ENCODE measurements around the gene EFNA5. TPM values are rescaled to one million over a fixed set of nuclear protein-coding genes. Genes with fewer than 3 reads are reported as not detected.

The EFNA5 gene
- total and polyA plus RNA-seq, 10 of the 15 experiments (the other 5 are each of a cell fraction or from before 2014, with no cell fraction given), result 0.19 to 12.6 (median 3.9) TPM

DNA sequence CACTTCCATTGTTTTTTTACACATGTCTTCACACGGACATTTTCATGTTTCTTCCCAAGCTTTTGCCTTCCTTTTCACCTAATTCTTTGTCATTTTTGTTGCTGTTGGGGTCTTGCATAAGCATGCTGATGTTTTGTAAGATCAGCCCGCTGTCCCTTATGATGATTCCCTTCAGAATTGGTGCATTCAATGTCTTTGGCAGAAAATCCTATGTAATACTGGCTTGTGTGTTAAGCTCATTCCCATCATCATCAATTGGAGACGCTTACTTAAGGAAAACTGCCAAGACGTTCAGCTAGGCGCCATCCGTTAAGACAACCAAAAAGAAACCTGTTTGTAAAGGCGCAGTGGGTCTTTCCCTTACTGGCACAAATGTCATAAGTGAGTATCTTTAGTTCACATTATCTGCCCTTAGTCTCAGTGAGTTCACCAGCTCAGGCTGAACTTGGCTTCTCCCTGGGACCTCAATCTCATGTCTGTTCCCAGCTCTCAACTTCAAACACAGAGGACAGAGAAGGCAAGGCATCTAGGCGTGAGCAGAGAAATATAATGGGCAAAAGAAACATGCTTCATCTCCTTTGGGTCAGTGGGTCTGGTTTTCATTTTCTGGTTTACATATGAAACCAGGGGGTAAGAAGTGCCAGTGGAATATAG is 97.9 kb downstream of the EFNA5 start:
- Histone ChIP-seq H4K20me1 (ENCODE audit: control insufficient read depth, insufficient read depth) (no peaks in the 10 kb centered on the region), H3K9ac (ENCODE audit: control insufficient read depth, insufficient read depth, low read length) (no peak overlapping the region), H3K27me3 (replicated peaks in 1 of 2; ENCODE audit: control insufficient read depth in 2 of 2, insufficient read depth in 2 of 2, low read length in 1 of 2) (no peaks in the 10 kb centered on the region), H3K4me1 (ENCODE audit: control insufficient read depth, insufficient read depth, low read length) (peaks cover 29% of the 10 kb centered on the region), H3K4me3 (no peak overlapping the region), H3K79me2 (ENCODE audit: control insufficient read depth, insufficient read depth, low read length) (peaks cover 39% of the 10 kb centered on the region), H2AFZ (ENCODE audit: control insufficient read depth, low read depth, low read length) (no peak overlapping the region), H3K4me2 (ENCODE audit: control insufficient read depth, insufficient read depth) (no peak overlapping the region), H3K9me3 (replicated peaks; ENCODE audit: control insufficient read depth, insufficient read depth, low read length) (no peaks in the 10 kb centered on the region), H3K27ac (ENCODE audit: control insufficient read depth, insufficient read depth) (peak overlapping the region; percentile 18), H3K36me3 (ENCODE audit: control insufficient read depth in 2 of 2, insufficient read depth in 2 of 2, low read length in 1 of 2) (no peaks in the 10 kb centered on the region)
- DNase-seq (ENCODE audit: low read depth, low spot score) (no peak), ATAC-seq (no peak), FAIRE-seq (no peak)
- TF ChIP-seq, protein P1, sequence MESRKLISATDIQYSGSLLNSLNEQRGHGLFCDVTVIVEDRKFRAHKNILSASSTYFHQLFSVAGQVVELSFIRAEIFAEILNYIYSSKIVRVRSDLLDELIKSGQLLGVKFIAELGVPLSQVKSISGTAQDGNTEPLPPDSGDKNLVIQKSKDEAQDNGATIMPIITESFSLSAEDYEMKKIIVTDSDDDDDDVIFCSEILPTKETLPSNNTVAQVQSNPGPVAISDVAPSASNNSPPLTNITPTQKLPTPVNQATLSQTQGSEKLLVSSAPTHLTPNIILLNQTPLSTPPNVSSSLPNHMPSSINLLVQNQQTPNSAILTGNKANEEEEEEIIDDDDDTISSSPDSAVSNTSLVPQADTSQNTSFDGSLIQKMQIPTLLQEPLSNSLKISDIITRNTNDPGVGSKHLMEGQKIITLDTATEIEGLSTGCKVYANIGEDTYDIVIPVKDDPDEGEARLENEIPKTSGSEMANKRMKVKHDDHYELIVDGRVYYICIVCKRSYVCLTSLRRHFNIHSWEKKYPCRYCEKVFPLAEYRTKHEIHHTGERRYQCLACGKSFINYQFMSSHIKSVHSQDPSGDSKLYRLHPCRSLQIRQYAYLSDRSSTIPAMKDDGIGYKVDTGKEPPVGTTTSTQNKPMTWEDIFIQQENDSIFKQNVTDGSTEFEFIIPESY (IDR thresholded peaks at IDR 0.05), result peak; percentile 68; the same call in 1 of the 2 replicates
- no peak for TF ChIP-seq MXI1 (IDR thresholded peaks at IDR 0.05; ENCODE audit: low read depth, low read length)
- no peak for TF ChIP-seq ZZZ3 (IDR thresholded peaks at IDR 0.05; ENCODE audit: control insufficient read depth, insufficient read length, low read depth)
- no peak for TF ChIP-seq PKNOX1 (IDR thresholded peaks at IDR 0.05)
- TF ChIP-seq USF1 (IDR thresholded peaks at IDR 0.05; ENCODE audit: borderline replicate concordance, extremely low read length, insufficient read depth, low read depth, low read length), result no peak
- no peak for TF ChIP-seq RAD21 (IDR thresholded peaks at IDR 0.05; ENCODE audit: insufficient read depth, low read depth, low read length)
- no peak for TF ChIP-seq FOXM1 (IDR thresholded peaks at IDR 0.05; ENCODE audit: low read depth, low read length)
- CTCF ChIA-PET, result interaction anchor here (0.6 to 4.1 kb wide), 74 partner anchors 8 to 467 kb away, joined by 3 to 34 read pairs (median 4); partner anchors contain the start of gene EFNA5
- BruUV-seq (replicated peaks), result no TSS peak
- intact Hi-C loops (cut with micrococcal nuclease; ENCODE audit: unreplicated experiment), result loop anchor here (1.0 to 10.0 kb wide), 6 partner anchors 32 to 772 kb away; no protein-coding TSS in a partner anchor
- RAD21 ChIA-PET (ENCODE audit: unreplicated experiment), result interaction anchor here (0.6 to 4.2 kb wide), 60 partner anchors 10 to 772 kb away, joined by 3 to 44 read pairs (median 6); no protein-coding TSS in a partner anchor
- POLR2A ChIA-PET, result interaction anchor here (0.8 to 4.1 kb wide), 6 partner anchors 38 to 238 kb away, joined by 3 to 12 read pairs (median 3); no protein-coding TSS in a partner anchor
- WGBS (ENCODE audit: insufficient coverage, insufficient replicate concordance, low lambda C conversion rate, missing lambda C conversion rate), result 62% methylated on average over 8 of the region's 8 CpGs
- SMC1A ChIA-PET (ENCODE audit: uncharacterized antibody, unreplicated experiment), result interaction anchor here (0.6 to 9.7 kb wide), 71 partner anchors 8 to 773 kb away, joined by 3 to 106 read pairs (median 5); partner anchors contain the start of gene EFNA5
- in situ Hi-C loops (cut with MboI), result no loop called here
